H1 (cell line): Measurements from ENCODE around the gene TENT5A. TPM values are rescaled to one million over a fixed set of nuclear protein-coding genes. Genes with fewer than 3 reads are reported as not detected.

Source experiments
- HDAC2 ChIP-seq, 2 experiments: fragments of 300-600 bp in 1 of 2; sonication (generic) in 1 of 2; IDR thresholded peaks; 2 replicates each; pipeline ENCODE4 v1.6.1; 2011 to 2012; ENCODE audit warnings: low read depth in 2 of 2, low read length in 2 of 2, mild to moderate bottlenecking in 2 of 2, moderate library complexity in 2 of 2, borderline replicate concordance in 1 of 2, inconsistent platforms in 1 of 2
- NANOG ChIP-seq: IDR thresholded peaks from 2 replicates; pipeline ENCODE4 v1.6.1; 2011; ENCODE audit warnings: low read length, low read depth, mild to moderate bottlenecking, inconsistent platforms; ENCODE audit not compliant: insufficient read depth, poor library complexity, severe bottlenecking
- SIN3A ChIP-seq, 2 experiments: IDR thresholded peaks in 1 of 2; conservative IDR thresholded peaks in 1 of 2; 2 replicates each; pipeline ENCODE4 v1.6.1; 2011 to 2012; ENCODE audit warnings: low read length in 2 of 2, improper control_type of control experiment in 1 of 2, low read depth in 1 of 2, mild to moderate bottlenecking in 1 of 2
- TCF12 ChIP-seq: IDR thresholded peaks from 2 replicates; pipeline ENCODE4 v1.6.1; 2011; ENCODE audit warnings: low read depth, mild to moderate bottlenecking, low read length
- USF2 ChIP-seq: IDR thresholded peaks from 2 replicates; pipeline ENCODE4 v1.6.1; 2011; ENCODE audit warnings: low read length, improper control_type of control experiment
- polyA plus RNA-seq, 7 experiments: library from polyadenylated mRNA; depleted of rRNA in 3 of 7; stranded (reverse) in 5 of 7; unstranded in 2 of 7; fragments of >200 nt in 5 of 7; fragments of 200-250 nt in 2 of 7; gene quantifications; 1 replicate in 5 of 7; 2 replicates in 1 of 7; 4 replicates in 1 of 7; pipeline versions ENCODE4 v1.2.1 to v1.2.3, GENCODE V29; 2011 to 2013; ENCODE audit warnings: missing spikeins in 2 of 7, mixed read lengths in 2 of 7
- total RNA-seq: library from RNA; stranded (reverse); fragmentation: NEBNext Ultra II Directional; extraction: Animal tissue kit (Norgen Biotek cat#: 25700); gene quantifications from 2 replicates; pipeline ENCODE4 v1.2.1, GENCODE V29; 2021
- TF ChIP-seq, protein P1 (sequence below): fragments of 300-600 bp; sonication (generic); IDR thresholded peaks from 2 replicates; pipeline ENCODE4 v1.7.1; 2012; ENCODE audit warnings: low read length, moderate library complexity, mild to moderate bottlenecking, inconsistent platforms; ENCODE audit not compliant: insufficient replicate concordance
- TF ChIP-seq, protein P2 (sequence below), 3 experiments: IDR thresholded peaks; 1 replicate in 2 of 3; 2 replicates in 1 of 3; pipeline versions ENCODE4 v1.5.1 to v1.6.1; 2011; ENCODE audit warnings: low read length in 3 of 3, mild to moderate bottlenecking in 3 of 3, inconsistent platforms in 2 of 3, low read depth in 1 of 3, moderate library complexity in 1 of 3; ENCODE audit not compliant: insufficient read depth in 1 of 3; ENCODE audit errors: control extremely low read depth in 1 of 3

TENT5A gene
- total and polyA plus RNA-seq, 2 of the 8 experiments (the other 6 are each of a cell fraction or from before 2014, with no cell fraction given): 0.91 to 2.9 TPM

DNA sequence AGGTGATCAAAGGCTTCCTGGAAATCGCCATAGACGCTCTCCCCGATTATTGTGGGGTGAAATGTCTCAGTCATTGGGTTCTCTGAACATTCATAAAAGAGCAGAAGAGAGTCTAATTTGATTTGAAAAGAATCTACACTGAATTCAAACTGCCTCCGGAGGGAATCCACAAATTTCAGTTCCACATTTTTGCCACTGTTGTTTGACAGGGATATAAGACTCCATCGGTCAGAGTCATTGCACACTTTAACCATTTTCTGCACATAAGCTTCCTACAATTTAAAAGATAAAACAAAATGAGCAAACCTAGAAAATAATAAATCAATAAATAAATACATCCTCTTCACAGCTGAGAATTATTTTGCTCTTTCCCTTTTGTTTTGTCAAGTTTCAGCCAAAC lies 2.3 kb downstream of the TENT5A start (continued):
- TF ChIP-seq, protein P1, sequence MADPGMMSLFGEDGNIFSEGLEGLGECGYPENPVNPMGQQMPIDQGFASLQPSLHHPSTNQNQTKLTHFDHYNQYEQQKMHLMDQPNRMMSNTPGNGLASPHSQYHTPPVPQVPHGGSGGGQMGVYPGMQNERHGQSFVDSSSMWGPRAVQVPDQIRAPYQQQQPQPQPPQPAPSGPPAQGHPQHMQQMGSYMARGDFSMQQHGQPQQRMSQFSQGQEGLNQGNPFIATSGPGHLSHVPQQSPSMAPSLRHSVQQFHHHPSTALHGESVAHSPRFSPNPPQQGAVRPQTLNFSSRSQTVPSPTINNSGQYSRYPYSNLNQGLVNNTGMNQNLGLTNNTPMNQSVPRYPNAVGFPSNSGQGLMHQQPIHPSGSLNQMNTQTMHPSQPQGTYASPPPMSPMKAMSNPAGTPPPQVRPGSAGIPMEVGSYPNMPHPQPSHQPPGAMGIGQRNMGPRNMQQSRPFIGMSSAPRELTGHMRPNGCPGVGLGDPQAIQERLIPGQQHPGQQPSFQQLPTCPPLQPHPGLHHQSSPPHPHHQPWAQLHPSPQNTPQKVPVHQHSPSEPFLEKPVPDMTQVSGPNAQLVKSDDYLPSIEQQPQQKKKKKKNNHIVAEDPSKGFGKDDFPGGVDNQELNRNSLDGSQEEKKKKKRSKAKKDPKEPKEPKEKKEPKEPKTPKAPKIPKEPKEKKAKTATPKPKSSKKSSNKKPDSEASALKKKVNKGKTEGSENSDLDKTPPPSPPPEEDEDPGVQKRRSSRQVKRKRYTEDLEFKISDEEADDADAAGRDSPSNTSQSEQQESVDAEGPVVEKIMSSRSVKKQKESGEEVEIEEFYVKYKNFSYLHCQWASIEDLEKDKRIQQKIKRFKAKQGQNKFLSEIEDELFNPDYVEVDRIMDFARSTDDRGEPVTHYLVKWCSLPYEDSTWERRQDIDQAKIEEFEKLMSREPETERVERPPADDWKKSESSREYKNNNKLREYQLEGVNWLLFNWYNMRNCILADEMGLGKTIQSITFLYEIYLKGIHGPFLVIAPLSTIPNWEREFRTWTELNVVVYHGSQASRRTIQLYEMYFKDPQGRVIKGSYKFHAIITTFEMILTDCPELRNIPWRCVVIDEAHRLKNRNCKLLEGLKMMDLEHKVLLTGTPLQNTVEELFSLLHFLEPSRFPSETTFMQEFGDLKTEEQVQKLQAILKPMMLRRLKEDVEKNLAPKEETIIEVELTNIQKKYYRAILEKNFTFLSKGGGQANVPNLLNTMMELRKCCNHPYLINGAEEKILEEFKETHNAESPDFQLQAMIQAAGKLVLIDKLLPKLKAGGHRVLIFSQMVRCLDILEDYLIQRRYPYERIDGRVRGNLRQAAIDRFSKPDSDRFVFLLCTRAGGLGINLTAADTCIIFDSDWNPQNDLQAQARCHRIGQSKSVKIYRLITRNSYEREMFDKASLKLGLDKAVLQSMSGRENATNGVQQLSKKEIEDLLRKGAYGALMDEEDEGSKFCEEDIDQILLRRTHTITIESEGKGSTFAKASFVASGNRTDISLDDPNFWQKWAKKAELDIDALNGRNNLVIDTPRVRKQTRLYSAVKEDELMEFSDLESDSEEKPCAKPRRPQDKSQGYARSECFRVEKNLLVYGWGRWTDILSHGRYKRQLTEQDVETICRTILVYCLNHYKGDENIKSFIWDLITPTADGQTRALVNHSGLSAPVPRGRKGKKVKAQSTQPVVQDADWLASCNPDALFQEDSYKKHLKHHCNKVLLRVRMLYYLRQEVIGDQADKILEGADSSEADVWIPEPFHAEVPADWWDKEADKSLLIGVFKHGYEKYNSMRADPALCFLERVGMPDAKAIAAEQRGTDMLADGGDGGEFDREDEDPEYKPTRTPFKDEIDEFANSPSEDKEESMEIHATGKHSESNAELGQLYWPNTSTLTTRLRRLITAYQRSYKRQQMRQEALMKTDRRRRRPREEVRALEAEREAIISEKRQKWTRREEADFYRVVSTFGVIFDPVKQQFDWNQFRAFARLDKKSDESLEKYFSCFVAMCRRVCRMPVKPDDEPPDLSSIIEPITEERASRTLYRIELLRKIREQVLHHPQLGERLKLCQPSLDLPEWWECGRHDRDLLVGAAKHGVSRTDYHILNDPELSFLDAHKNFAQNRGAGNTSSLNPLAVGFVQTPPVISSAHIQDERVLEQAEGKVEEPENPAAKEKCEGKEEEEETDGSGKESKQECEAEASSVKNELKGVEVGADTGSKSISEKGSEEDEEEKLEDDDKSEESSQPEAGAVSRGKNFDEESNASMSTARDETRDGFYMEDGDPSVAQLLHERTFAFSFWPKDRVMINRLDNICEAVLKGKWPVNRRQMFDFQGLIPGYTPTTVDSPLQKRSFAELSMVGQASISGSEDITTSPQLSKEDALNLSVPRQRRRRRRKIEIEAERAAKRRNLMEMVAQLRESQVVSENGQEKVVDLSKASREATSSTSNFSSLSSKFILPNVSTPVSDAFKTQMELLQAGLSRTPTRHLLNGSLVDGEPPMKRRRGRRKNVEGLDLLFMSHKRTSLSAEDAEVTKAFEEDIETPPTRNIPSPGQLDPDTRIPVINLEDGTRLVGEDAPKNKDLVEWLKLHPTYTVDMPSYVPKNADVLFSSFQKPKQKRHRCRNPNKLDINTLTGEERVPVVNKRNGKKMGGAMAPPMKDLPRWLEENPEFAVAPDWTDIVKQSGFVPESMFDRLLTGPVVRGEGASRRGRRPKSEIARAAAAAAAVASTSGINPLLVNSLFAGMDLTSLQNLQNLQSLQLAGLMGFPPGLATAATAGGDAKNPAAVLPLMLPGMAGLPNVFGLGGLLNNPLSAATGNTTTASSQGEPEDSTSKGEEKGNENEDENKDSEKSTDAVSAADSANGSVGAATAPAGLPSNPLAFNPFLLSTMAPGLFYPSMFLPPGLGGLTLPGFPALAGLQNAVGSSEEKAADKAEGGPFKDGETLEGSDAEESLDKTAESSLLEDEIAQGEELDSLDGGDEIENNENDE: no peak
- TF ChIP-seq, protein P2, sequence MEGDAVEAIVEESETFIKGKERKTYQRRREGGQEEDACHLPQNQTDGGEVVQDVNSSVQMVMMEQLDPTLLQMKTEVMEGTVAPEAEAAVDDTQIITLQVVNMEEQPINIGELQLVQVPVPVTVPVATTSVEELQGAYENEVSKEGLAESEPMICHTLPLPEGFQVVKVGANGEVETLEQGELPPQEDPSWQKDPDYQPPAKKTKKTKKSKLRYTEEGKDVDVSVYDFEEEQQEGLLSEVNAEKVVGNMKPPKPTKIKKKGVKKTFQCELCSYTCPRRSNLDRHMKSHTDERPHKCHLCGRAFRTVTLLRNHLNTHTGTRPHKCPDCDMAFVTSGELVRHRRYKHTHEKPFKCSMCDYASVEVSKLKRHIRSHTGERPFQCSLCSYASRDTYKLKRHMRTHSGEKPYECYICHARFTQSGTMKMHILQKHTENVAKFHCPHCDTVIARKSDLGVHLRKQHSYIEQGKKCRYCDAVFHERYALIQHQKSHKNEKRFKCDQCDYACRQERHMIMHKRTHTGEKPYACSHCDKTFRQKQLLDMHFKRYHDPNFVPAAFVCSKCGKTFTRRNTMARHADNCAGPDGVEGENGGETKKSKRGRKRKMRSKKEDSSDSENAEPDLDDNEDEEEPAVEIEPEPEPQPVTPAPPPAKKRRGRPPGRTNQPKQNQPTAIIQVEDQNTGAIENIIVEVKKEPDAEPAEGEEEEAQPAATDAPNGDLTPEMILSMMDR (IDR thresholded peaks at IDR 0.05; ENCODE audit: control extremely low read depth in 1 of 3, insufficient read depth in 1 of 3, low read depth in 1 of 3, low read length in 3 of 3): no peak
- TF ChIP-seq NANOG (no peak), USF2 (no peak), TCF12 (no peak), HDAC2 (IDR thresholded peaks at IDR 0.05; ENCODE audit: borderline replicate concordance in 1 of 2, low read depth in 2 of 2, low read length in 2 of 2) (no peak), SIN3A (conservative IDR thresholded peaks at IDR 0.05 in 1 of 2, IDR thresholded peaks at IDR 0.05 in 1 of 2; ENCODE audit: low read depth in 1 of 2, low read length in 2 of 2) (no peak)
- TF ChIP-seq, all 59 proteins: peak for 0
